HG03439 (cell line): ENCODE results near the gene WFIKKN1.

Experiments
- ATAC-seq: cut with Tn5 transposase; IDR thresholded peaks from one replicate; pipeline ENCODE4 v1.9.1; 2021; ENCODE audit warnings: mild to moderate bottlenecking, moderate library complexity; ENCODE audit not compliant: unreplicated experiment

WFIKKN1 gene

GRCh38 chr16:635573-636205 is 4.9 kb downstream of the WFIKKN1 start:
- no peak for ATAC-seq

DNA sequence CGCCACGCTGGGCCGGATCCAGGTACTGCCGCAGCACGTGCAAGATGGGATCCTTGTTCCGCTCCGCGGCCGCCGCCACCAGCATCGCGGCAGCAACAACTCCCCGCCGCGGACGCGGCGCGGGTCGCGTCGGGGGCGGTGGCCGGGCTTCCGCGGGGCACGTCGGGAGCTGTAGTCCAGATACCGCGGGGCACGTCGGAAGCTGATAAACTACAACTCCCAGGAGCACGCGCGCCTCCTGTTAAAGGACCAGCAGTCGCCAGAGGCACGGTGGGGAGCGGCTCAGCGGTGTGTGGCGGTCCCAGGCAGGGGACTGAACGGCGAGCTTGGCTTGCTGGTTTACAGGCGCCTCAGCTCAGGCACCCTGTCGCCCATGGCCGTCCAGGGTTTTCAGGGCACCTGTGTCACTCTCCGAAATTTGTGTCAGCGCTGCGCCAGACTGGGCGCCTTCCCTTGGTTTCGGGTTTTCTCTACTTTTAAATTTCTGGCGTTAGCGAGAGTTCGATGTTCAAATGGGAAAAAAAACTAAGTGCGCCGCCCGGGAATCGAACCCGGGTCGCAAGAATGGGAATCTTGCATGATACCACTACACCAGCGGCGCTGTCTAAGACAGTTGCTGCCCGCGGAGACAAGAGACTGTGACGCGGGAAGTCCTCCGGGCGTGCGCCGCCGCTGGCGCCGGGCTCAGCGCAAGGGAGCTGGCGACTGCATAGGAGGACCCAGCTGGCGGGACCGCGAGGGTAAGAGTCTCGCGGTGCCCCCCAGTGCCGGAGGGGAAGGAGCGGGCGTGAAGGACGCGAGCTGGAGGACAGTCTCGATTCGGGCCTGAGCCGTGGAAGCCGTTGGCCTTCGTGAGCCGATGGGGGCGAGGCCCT is 5.7 kb downstream of the WFIKKN1 start, which contains the start of gene METTL26:
Gene METTL26 (minus strand): TSS at position 100 of the 875 bp plus-strand sequence. CDS start 15 bp downstream, at position 85.
- ATAC-seq: peak; percentile 71

DNA sequence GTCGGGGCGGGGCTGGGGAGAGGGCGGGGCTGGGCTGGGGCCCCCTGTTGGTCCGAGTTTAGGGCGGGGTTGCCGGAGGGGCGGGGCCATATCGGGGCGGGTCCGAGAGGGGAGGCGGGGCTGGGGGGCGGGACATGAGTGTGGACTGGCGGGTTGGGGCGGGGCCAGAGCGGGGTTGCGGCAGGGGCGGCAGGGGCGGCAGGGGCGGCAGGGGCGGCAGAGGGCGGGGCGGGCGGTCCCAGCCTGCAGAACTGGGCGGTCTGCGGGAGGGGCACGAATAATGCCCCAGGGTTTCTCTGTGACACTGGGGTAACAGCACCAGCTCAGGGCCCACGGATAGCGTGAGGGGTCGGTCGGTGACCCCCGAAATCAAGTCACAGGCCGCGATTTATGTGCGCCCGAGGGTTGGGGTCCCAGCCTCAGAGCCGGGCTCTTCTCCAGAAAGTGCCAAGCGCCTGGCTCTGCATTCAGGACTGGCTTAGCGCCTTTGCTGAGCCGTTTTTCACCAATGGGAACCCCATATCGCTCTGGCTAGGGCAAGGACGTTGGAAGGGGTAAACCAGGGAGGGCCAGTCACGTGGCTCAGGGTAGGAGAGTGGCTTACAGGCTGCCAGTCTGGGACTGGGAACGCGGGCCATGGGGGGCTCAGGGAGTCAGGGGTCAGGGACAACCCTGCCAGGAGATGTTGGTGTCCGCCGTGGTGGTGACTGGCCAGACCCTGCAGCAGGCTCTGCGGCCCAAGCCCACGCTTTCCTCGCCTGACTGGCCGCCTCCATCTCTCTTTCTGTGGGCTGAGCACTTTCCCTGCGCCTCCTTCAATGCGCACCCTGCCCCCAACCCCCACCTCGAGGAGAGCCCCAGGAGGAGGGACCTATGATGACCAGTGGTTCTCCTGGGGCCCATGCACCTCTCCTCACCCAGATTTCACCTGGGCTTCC is 6.6 kb downstream of the WFIKKN1 start:
- no peak for ATAC-seq

DNA sequence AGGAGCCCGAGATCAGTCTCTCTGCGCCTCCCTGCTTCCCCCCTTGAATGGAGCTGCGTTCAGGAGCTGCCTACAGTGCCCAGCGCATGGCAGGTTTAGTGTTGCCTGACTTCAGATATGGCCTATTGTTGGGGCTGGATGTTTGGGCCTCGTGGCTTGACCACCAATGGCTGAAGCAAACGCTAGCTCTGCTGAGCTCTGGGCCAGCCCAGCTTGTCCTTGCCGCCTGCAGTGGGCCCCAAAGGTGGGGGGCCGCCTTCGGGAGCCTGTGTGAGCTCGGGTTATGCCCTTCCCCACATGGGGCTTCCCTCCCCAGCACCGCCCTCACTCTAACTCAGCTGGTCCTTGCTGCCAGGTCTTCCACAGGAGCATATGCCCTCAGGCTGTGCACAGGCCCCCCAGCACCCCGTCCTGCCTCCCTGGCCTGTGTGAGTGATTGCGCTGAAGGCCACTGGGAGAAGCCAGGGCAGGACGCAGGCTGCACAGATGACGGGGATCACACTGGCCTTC is 7.3 kb downstream of the WFIKKN1 start:
- ATAC-seq: no peak

GRCh38 chr16:638836-639235 is 8.1 kb downstream of the WFIKKN1 start:
- ATAC-seq: no peak

GRCh38 chr16:640614-641013 is 9.8 kb downstream of the WFIKKN1 start:
- no peak for ATAC-seq

- ATAC-seq: peak; percentile 44
Observed at GRCh38 chr16:641326-642188, 10.8 kb downstream of the WFIKKN1 start, which contains the start of gene MCRIP2. Gene MCRIP2 (plus strand): TSS chr16:641828. CDS start chr16:641992, 164 bp downstream.

- peak; percentile 37 for ATAC-seq
Observed at GRCh38 chr16:642189-643049, 11.6 kb downstream of the WFIKKN1 start.

DNA sequence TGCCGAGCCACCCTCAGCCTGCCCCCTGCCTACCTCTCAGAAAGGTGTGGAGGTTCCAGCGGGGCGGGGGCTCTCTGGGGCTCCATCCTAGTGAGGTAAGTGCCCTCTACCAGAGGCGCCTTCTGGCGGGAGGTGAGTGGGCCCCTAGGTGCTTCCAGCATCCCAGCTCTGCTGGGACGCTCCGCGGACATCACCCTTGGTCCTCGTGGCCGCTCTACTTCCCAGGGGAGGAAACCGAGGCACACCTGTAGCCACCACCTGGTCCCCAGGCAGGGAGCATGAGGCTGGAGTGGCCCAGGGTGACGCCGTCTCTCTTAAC is 12.2 kb downstream of the WFIKKN1 start:
- ATAC-seq: no peak

GRCh38 chr16:644556-644955 is 13.8 kb downstream of the WFIKKN1 start:
- ATAC-seq: no peak

- no peak for ATAC-seq
Observed at GRCh38 chr16:645852-646678, 15.3 kb downstream of the WFIKKN1 start.

- ATAC-seq: no peak
Observed at GRCh38 chr16:646679-647172, 15.9 kb downstream of the WFIKKN1 start.

- no peak for ATAC-seq
Observed at GRCh38 chr16:647173-647902, 16.6 kb downstream of the WFIKKN1 start.

- no peak for ATAC-seq
Observed at GRCh38 chr16:648071-648780, 17.4 kb downstream of the WFIKKN1 start.

DNA sequence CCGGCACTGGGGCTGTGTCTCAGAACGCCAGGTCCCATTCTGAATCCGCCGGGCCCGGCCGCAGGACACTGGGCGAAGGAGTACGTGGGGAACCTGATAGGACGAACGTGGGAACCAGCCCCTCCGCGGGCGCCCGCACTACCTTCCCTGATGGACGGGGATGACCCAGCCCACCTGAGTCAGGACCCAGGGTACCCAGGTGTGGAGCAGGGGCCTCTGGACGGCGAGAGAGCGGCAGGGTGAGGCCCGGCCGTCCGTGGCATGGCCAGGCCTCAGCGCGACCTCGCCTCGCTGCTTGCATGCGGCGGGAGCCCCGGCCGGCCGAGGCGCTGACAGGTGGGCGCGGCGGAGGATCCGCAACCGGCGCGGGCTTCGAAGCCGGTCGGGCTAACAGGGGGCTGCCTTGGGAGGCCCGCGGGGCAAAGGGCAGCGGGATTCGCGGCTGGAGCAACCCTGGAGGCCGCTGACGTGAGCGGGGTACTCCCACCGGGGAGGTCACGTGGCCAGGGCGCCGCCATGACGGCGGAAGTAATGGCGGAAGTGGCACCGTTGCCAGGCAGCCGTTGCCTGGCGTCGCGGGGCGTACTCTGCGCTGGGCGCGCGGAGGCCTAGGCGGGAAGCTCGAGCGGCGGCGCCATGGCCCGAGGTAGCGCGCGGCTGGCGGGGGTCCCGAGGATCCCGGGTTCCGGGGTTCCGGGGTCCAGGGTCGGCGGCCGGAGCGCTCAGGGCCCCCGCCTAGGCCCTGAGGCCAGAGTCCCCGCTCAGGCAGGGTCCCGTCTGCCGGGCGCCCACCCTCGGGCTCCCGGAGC is 18.2 kb downstream of the WFIKKN1 start, which contains the start of gene WDR90:
Gene WDR90 (plus strand): TSS at position 585 of the 809 bp plus-strand sequence. CDS start 52 bp downstream, at position 637.
- peak; percentile 65 for ATAC-seq

- peak; percentile 9 for ATAC-seq
Observed at GRCh38 chr16:649631-650030, 18.8 kb downstream of the WFIKKN1 start.
